ENCODE results near the gene EPHB2. TPM values are rescaled to one million over a fixed set of nuclear protein-coding genes. Genes with fewer than 3 reads are reported as not detected.

Gene EPHB2
- total and polyA plus RNA-seq, 2 donors (not counting 1 experiment from before 2014, with no cell fraction given) = 0.07 to 0.39 TPM

GRCh38 chr1:22699681-22700520 is 10.7 kb upstream of the EPHB2 start:
- no peaks in the 10 kb centered on the region for H3K4me1 ChIP-seq (ENCODE audit: control insufficient read depth in 2 of 2, insufficient read depth in 2 of 2, low read length in 2 of 2)
- no peaks in the 10 kb centered on the region for H4K20me1 ChIP-seq (ENCODE audit: control insufficient read depth, insufficient read depth, low read length, poor library complexity, severe bottlenecking)
- DNase-seq = no peak
- H3K36me3 ChIP-seq (replicated peaks in 1 of 2; ENCODE audit: control extremely low read depth in 1 of 2, control insufficient read depth in 1 of 2, extremely low read depth in 1 of 2, insufficient read depth in 2 of 2, low read length in 1 of 2) = no peaks in the 10 kb centered on the region
- H3K27me3 ChIP-seq (replicated peaks in 1 of 4; ENCODE audit: control extremely low read depth in 1 of 4, control insufficient read depth in 3 of 4, insufficient read depth in 4 of 4, low read length in 3 of 4) = peaks cover 0 to 6% (median 0%) of the 10 kb centered on the region in 4 experiments
- H2AFZ ChIP-seq (ENCODE audit: insufficient read depth, low read depth, low read length, poor library complexity, severe bottlenecking) = no peak overlapping the region
- no peaks in the 10 kb centered on the region for H3K79me2 ChIP-seq (ENCODE audit: control insufficient read depth, insufficient read depth, low read length)
- no peaks in the 10 kb centered on the region for H3K9me3 ChIP-seq (ENCODE audit: control extremely low read depth in 1 of 3, control insufficient read depth in 2 of 3, insufficient read depth in 1 of 3, low read length in 2 of 3)
- intact Hi-C loops (cut with micrococcal nuclease) = loop anchor here (10.0 kb wide), 1 partner anchor 485 kb away; no protein-coding TSS in a partner anchor
- Mint-ChIP-seq H3K9me3 (ENCODE audit: insufficient read depth) (no peaks in the 10 kb centered on the region), H3K4me1 (no peaks in the 10 kb centered on the region), H3K4me3 (no peak overlapping the region), H3K27ac (no peak overlapping the region), H3K27me3 (peaks cover 14% of the 10 kb centered on the region)
- H3K27ac ChIP-seq (ENCODE audit: low read length in 2 of 2) = no peak overlapping the region
- no peak overlapping the region for H3K4me2 ChIP-seq (replicated peaks; ENCODE audit: low read depth, low read length, poor library complexity, severe bottlenecking)
- TF ChIP-seq CTCF (IDR thresholded peaks at IDR 0.05) (no peak), EZH2 (IDR thresholded peaks at IDR 0.05; ENCODE audit: borderline replicate concordance, insufficient read depth, low read depth, low read length, poor library complexity, severe bottlenecking) (no peak)
- POLR2A ChIA-PET = no interaction called here
- H3K9ac ChIP-seq (ENCODE audit: low read length) = no peak overlapping the region
- ATAC-seq (ENCODE audit: low read depth) = no peak
- H3K4me3 ChIP-seq (ENCODE audit: control extremely low read depth in 1 of 5, extremely low read depth in 1 of 5, insufficient read depth in 1 of 5, low read depth in 2 of 5, low read length in 4 of 5) = no peak overlapping the region
- WGBS (ENCODE audit: insufficient coverage) = 93% methylated on average over 6 of the region's 14 CpGs
- CTCF ChIA-PET = no interaction called here

Data from B cell (primary cell).